HG03571 (cell line): ENCODE data around the gene TSPYL2.

Experiments used
- ATAC-seq: cut with Tn5 transposase; IDR thresholded peaks from one replicate; pipeline ENCODE4 v1.9.1; 2021; ENCODE audit not compliant: unreplicated experiment

The TSPYL2 gene

DNA sequence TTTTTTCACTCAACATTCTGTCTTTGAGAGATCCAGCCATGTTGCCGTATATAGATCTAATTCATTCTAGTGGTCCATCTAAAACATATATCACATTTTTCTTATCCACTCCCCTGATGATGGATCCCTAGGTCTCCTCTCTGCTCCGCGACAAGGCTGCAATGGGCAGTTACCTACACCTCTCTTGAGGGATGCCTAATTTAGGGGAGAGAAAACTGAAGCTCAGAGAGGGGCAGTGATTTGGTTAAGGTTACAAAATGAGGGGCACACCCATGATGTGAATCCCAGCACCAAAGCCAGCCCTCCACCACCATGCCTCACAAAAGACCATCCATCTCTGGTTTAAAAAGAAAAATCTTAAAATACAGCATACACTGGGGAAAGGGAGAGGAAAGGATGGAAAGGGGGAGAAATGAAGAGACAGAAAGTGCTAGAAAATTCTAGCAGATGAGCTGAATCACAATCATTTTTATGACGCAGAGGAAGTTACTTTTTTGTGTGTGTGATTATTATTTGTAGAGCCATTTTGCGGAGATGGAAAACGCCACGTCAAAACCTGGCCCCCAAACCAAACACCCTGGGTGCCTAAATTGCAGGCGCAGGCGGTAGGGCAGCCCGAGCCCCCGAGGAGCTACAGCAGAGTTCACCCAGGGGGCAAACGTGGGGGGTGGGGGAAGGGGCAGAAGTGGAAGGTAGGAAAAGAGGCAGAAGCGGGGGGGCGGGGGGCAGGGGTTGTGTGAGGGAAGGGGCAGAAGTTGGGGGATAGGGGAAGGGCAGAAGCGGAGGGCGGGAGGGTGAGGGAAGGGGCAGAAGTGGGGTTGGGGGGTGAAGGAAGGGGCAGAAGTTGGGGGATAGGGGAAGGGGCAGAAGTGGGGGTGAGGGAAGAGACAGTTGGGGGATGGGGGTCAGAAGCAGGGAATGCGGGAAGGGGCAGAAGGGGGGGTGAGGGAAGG lies 1.3 kb upstream of the TSPYL2 start:
- no peak for ATAC-seq

DNA sequence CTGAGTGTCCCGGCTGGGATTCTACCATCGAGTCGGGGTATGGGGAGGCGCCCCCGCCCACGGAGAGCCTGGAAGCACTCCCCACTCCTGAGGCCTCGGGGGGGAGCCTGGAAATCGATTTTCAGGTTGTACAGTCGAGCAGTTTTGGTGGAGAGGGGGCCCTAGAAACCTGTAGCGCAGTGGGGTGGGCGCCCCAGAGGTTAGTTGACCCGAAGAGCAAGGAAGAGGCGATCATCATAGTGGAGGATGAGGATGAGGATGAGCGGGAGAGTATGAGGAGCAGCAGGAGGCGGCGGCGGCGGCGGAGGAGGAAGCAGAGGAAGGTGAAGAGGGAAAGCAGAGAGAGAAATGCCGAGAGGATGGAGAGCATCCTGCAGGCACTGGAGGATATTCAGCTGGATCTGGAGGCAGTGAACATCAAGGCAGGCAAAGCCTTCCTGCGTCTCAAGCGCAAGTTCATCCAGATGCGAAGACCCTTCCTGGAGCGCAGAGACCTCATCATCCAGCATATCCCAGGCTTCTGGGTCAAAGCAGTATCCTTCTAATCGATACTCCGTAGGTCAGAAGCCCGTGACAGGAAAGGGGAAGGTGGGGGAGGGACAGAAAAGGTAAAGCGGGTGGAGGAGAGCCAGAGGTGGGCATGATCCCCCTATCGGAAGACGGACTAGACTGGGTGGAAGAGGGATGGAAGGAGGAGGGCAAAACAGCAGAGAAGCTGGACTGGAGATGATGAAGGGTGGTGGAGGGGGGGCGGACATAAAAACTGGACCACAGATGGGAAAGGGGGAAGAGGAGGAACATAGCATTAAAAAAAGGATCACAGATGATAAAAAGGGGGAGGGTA lies 828 bp downstream of the TSPYL2 start:
- no peak for ATAC-seq

DNA sequence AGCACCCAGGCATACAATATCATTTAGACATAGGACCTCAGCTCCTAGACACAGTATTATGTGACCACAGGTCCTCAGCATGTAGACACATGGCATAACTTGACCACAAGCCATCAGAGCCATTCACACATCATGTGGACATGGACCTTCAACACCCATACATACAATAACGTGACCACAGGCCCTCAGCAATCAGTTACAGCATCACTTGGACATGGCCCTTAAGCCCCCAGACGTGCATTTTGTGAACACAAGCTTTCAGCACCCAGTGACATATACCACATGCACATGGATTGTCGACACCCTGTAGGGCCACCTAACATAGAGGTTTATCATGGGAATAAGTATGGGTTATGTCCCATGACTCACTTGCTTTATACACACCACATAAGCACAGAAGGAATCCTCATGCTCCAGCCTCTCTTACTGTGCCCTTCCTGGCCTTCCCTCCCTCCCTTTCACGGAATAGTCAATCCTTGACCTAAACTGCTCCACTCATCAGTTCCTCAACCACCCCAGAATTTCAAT lies 1.9 kb downstream of the TSPYL2 start:
- ATAC-seq = no peak

DNA sequence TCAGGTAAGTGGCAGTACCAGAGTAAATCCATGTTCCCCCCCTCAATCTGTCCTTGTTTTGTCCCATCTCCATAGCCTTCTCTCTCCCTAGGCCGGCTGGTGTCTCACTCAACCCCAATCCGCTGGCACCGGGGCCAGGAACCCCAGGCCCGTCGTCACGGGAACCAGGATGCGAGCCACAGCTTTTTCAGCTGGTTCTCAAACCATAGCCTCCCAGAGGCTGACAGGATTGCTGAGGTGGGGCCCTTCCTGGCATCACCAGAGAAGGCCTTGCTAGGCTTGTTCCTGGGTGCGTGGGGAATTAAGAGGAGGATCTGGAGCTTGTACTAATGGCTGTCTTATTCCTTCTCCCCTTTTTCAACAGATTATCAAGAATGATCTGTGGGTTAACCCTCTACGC lies 2.7 kb downstream of the TSPYL2 start:
- no peak for ATAC-seq

DNA sequence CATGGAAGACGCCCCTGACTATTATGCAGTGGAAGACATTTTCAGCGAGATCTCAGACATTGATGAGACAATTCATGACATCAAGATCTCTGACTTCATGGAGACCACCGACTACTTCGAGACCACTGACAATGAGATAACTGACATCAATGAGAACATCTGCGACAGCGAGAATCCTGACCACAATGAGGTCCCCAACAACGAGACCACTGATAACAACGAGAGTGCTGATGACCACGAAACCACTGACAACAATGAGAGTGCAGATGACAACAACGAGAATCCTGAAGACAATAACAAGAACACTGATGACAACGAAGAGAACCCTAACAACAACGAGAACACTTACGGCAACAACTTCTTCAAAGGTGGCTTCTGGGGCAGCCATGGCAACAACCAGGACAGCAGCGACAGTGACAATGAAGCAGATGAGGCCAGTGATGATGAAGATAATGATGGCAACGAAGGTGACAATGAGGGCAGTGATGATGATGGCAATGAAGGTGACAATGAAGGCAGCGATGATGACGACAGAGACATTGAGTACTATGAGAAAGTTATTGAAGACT lies 3.6 kb downstream of the TSPYL2 start:
- ATAC-seq = no peak

DNA sequence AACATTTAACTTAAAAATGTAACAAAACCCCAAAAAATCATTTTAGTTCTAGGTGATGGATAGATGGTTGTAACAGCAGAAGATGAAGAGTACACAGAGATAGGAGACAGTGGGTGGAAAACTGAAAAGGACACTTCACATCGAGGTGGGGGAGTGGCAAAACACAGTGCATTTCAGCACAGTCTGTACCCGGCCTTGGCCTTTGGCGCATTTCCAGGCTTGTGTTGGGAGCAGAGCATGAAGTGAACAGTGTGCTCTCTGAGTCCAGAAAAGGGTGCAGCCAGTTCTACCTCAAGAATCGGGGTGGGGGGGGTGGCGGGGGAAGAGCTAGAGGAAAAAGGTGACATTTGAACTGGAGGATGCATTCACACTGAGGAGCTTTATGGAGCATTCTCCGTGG lies 4.3 kb downstream of the TSPYL2 start:
- ATAC-seq = no peak

DNA sequence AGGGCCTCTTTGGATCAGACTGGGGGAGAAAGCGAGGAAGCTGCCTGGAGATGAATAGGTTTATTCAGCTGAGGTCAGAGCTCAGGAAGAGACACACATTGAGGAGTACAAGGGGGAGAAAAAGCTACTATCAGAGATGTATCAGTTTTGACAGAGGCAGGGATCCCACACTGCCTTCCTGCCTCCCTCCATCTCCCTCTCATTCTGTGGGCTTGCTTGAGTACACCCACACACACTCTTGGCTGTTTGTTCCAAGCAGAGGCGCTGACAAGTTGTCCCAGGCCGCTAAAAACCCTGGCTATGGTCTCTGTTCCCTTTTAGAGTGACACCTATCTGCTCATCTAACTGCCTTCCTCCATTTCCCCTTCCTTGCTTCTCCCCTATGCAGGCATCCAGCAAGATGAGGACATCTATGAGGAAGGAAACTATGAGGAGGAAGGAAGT lies 5.2 kb downstream of the TSPYL2 start:
- no peak for ATAC-seq

DNA sequence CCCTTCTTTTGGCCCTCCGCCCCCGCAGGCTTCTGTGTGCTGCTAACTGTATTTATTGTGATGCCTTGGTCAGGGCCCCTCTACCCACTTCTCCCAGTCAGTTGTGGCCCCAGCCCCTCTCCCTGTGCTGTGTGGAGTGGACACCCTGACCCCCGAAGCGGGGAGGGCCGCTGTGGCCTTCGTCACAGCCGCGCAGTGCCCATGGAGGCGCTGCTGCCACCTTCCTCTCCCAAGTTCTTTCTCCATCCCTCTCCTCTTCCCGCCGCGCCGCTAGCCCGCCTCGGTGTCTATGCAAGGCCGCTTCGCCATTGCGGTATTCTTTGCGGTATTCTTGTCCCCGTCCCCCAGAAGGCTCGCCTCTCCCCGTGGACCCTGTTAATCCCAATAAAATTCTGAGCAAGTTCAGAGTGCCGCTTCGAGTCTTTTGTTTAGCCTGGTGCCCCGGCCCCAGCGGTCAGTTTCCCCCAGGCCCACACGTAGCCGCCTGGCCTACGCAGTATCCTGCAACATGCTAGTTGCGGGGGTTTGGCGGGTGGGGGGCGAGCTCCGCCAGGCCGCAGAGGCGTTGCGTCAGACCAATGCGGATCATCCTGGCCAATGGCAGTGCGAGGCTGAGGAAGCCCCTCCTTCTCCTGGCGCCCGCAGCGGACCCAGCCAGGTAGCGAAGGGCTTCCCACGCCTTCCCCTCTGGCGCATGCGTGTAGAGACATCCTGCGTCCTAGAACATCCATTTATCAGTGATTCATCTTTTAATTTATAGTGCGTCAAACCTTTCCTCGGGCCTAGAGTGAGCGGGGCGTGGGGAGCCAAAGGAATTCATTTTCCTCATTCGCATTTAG lies 6.2 kb downstream of the TSPYL2 start:
- ATAC-seq = no peak

DNA sequence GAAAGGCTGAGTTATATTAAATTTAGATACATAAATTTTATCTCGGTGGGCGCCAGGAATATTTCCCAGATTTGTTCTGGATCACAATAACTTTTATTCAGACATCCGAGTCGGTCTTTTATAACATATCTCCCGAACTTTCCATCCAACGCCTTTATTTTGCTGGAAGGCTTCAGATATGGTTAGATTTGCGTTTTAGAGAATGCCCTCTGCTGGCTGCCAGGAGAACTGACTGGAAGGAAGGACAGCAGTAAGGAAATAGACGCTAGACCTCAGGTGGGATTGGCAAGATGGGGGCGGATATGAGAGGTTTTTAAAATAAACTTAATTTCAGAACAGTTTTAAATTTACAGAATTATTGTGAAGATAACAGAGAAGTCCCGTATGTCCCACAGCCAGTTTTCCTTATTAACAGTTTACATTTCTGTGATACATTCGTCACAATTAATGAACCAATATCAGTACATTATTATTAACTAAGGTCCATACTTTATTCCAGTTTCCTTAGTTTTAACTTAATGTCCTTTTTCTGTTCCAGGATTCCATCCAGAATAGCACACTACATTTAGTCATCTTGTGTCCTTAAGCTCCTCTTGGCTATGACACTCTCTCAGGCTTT lies 7.2 kb downstream of the TSPYL2 start:
- no peak for ATAC-seq

DNA sequence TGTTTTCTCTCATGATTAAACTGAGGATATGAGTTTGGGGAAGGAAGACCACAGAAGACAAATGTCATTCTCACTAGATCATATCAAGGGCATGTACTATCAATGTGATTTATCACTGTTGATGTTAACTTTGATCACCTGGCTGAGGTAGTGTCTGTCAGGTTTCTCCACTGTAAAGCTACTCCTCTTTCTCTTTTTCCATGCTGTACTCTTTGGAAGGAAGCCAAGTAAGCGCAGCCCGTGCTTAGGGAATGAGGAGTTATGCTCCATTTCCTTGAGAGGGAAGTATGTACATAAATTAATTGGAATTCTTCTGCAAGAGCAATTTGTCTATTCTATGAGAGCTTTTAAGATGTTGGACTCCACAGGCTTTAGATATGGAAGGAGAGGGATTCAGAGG lies 7.8 kb downstream of the TSPYL2 start:
- ATAC-seq = no peak

DNA sequence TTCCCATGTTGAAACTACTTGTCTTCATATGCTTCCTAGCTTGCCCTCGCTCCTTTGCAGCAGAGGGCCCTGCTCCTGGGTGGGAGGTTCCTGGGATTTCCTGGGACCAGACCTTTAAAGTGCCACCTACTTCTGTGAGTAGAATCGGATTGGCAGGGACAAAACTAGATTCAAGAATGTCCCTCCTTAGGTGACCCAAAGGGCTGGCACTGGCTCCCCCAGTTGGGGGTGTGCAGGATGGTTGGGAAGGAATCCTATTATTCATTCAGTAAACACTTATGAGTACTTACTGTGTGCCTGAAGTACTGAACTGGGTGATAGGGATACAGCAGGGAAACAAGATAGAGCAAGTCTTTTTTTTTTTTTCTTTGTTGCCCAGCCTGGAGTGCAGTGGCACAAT lies 9.2 kb downstream of the TSPYL2 start:
- no peak for ATAC-seq

DNA sequence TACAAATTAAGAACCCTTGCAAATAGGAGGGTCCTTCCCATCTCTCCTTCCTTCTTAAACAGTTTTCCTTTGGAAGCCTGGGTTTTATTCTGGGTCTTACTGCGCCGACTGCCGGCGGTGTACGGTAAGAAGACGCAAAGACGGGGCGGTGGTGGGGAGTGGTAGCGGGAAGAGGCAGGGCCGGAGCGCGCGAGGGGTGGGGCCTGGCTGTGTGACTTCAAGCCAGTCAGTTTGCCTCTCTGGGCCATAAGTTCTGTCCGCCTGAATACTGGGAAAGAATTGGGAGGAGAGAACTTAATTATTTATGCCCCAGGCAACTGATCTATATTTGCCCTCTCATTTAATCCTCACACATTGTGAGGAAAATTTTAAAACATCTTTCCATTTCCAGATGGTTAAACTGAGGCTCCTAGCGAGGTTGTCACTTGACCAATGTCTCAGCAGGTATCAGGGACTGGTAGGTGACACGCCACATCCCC lies 11.0 kb downstream of the TSPYL2 start:
- peak; percentile 44 for ATAC-seq

DNA sequence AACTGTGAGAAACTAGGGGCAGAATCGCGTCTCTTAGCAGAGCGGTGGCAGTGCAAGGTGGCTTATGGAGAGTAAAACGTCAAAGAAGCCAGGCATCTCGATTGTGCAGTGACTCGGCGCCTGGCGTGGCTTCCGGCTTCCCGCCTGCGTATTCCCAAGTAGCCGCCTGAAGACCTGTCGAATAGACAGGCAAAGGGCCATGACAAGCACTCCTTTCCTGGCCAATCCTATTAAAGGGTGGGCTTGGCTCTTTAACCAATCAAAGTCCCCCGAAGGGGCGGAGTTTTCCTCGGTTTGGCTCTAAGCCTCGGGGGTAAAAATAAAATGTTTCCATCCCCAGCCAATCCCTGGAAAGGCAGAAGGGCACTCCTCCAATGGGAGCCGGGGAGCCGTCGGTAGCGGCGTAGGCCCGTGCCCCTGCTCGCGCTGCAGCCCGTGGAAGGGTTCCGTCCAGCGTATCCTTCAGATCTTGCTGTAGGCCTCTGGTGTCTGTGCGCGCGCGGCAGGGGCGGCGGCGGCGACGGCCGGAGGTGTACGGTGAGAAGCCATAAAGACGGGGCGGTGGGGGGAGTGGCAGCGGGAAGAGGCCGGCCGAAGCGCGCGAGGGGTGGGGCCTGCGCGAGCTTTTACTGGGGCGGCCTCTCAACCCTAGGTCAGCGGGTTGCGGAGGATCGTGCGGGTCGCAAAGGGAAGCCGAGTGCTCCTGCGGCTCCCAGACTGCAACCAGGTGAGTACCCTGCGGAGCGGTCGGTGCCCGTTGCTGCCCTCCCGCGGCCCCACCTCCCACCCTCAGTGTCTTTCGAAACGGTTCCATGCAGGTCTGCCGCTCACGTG lies 11.8 kb downstream of the TSPYL2 start, which contains the start of gene KANTR:
Gene KANTR, plus strand, starts transcription at position 395 of the 834 bp plus-strand sequence. CDS start 30,131 bp downstream, outside the sequence.
- peak; percentile 70 for ATAC-seq

DNA sequence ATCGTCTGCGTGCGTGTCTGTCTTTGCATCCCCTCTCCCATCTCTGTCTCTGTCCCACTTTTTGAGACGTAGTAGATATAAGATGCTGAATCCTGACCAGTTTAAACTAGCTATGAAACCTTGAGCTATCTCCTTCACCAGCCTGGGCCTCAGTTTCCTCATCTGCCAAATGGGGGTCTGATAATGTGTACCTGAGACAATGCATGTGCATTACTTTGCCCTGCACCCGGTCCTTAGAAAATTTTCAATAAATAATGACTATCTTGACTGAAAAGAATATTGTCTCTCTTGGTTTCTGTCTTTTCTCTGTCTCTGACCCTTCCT lies 12.4 kb downstream of the TSPYL2 start:
- ATAC-seq = no peak

DNA sequence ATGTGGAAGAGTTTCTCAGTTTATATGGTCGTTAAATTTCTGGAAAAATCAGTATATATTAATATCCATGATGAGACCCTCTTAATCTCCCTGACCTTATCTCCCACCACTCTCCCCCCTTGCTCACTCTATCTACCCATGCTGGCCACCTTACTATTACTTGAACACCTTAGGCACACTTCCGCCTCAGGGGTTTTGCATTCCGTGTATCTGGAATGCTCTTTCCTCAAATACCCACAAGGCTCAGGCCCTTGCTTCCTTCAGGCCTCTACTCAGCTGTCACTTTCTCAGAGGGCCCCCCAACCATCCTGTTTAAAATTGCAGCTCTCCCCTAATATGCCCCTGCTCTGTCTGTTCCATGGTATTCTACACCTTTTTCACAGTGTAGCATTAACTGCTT lies 13.6 kb downstream of the TSPYL2 start:
- no peak for ATAC-seq

DNA sequence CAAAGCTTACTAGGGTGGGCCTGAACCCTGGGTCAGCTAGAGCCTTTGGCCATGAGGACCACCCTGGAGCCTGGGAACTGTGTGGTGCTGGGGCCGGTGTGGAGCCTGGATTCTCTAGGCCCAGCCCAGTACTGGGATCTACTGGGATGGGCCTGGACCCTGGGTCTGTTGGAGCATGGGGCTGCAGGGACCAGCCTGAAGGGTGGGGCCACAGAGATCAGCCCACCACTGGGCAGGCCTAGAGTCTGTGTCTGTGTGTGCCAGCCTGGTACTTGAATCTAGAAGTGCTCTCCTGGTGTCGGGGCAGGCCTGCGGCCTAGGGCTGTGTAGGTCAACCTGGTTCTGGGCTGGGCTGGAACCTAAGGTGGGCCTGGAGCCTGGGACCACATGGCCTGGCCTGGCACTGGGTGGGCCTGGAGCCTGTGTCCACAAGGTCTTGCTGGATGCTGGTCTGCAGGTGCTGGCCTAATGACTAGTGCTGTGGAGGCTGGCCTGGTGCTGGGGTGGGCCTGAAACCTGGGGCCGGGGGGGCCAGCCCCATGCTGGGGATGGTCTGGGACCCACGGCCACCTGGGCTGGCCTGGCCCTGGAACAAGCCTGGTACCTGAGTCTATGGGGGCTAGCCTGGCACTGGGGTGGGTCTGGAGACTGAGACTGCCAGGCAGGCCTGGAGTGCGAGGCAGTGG lies 32.8 kb downstream of the TSPYL2 start:
- ATAC-seq = no peak

DNA sequence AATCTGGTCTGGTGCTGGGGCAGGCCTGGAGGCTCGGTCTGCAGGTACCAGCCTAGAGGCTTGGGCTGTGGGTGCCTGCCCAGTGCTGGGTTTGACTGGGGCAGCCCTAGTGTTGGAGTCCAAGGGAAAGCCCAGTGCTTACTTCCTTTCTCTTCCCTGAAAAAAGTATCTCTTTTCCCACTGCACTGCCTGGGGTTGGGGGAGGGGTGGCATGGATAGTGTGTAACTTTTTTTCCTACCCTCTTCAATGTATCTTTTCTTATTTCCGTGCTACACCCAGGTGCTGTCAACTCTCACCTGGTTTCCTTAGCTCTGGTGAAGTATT lies 33.3 kb downstream of the TSPYL2 start:
- ATAC-seq = no peak

DNA sequence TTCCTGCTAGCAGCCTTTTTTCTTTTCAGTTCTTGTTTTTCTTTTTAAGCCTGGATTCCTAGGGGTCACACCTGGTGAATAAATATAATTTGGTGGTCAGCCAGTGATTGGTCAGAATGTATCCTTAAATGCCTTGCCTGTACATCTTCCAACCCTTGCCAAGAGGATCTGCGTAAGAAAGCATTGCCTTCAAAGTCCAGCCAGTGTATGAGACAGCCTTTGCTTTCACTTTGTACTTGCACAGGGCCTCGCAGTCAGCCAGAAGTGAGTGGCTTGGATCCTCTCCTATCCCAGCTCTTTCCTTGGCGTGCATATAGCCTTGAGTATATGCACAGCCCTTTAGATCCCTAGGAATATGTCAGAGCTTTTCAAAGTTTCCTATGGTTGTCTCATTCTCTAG lies 33.9 kb downstream of the TSPYL2 start:
- ATAC-seq = no peak

DNA sequence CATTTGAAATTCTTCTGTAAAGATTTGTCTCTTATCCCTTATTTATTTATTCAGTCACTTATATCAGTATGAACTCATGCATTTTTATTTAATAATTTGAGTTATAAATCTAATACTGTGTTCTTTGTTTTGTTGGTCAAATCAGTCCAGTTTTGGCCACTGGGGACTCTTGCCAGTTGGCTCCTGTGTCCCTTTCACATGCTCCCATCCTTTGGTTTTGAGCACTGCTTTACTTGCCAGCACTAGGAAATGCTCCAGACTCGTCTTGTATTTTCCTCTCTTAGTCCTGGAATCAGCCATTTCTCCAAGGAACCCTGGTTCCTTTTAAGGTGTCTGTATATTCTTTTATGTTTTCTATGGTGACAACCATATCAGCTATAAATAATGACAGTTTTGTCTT lies 39.8 kb downstream of the TSPYL2 start:
- no peak for ATAC-seq
